ENCODE data around the gene SULT4A1. TPM values are rescaled to one million over a fixed set of nuclear protein-coding genes. Genes with fewer than 3 reads are reported as not detected.

The SULT4A1 gene
- total and polyA plus RNA-seq, 2 experiments from 2014 or later, result 1.1 to 2.8 TPM

DNA sequence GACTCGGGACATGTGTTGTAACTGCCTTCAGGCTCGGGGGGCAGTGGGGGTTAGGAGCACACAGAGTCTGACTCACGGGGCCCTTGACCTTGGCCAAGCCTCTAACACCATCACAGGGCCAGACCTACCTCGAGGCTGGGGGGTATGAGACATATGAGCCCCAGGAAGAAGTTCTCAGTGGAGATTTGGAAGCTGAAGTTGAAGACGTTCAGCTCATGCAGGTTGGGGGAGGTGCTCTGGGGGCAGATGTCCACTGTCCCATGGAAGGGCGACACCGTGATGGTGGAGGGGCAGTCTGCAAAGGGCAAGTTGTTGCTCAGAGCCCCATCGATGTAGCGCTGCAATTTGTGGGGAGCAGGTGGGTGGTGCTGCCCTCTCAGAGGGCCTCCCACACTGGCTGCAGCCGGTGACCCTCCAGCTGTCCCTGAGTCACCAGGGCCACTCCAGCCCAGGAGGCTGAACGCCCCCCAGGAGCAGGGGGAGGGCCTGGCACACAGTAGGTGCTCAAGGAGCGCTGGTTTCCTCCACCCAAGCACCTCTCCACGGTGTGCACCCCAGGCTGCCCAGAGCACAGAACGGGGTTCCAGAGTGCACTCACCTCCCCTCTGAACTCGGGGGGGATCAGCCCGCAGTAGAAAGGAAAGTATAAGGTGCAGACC, 27.0 kb upstream of the SULT4A1 start:
- no peak for DNase-seq (ENCODE audit: low spot score)
- H3K4me2 ChIP-seq, result no peak overlapping the region
- no peaks in the 10 kb centered on the region for H3K9me2 ChIP-seq (replicated peaks; ENCODE audit: insufficient read depth)
- H3K4me1 ChIP-seq (ENCODE audit: insufficient read depth), result peaks cover 5% of the 10 kb centered on the region
- H3K9me3 ChIP-seq (ENCODE audit: low read depth), result no peaks in the 10 kb centered on the region
- no peaks in the 10 kb centered on the region for H3K79me2 ChIP-seq
- H2AFZ ChIP-seq, result no peak overlapping the region
- H3K36me3 ChIP-seq (replicated peaks; ENCODE audit: insufficient read depth, low read depth), result no peaks in the 10 kb centered on the region
- H3K4me3 ChIP-seq, result no peak overlapping the region
- H3K27ac ChIP-seq, result no peak overlapping the region
- peaks cover 50% of the 10 kb centered on the region for H3K27me3 ChIP-seq
- TF ChIP-seq CTCF (IDR thresholded peaks at IDR 0.05; ENCODE audit: poor library complexity), result no peak
- no peak for TF ChIP-seq EZH2phosphoT487 (IDR thresholded peaks at IDR 0.05; ENCODE audit: low read depth, severe bottlenecking, unreplicated experiment)
- TF ChIP-seq EZH2 (IDR thresholded peaks at IDR 0.05; ENCODE audit: borderline replicate concordance), result no peak
- no peaks in the 10 kb centered on the region for H4K20me1 ChIP-seq (ENCODE audit: insufficient read depth, poor library complexity, severe bottlenecking)
- WGBS (ENCODE audit: low lambda C conversion rate, missing lambda C conversion rate), result 84% methylated on average over 16 of the region's 16 CpGs

DNA sequence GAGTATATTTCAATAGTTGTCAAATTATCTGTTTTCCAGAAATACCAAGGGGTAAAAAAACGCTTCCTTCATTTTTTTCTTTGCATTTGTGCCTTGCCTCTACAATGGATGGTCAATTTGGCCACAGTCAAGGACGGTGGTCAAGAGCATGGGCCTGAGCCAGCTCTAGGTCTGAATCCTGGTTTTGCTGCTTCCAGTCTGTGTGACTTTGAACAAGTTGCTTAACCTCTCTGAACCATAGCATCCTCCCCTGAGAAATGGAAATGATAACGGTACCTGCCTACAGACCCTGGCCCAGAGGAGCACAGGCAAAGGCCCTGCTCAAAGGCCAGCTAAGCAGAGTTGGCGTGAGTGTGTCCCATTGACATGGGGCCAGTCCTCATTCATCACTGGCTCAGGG, 26.4 kb upstream of the SULT4A1 start:
- H3K9me3 ChIP-seq (ENCODE audit: low read depth), result no peaks in the 10 kb centered on the region
- peaks cover 50% of the 10 kb centered on the region for H3K27me3 ChIP-seq
- no peak for DNase-seq (ENCODE audit: low spot score)
- H3K79me2 ChIP-seq, result no peaks in the 10 kb centered on the region
- no peaks in the 10 kb centered on the region for H3K9me2 ChIP-seq (replicated peaks; ENCODE audit: insufficient read depth)
- no peak overlapping the region for H3K4me2 ChIP-seq
- peaks cover 5% of the 10 kb centered on the region for H3K4me1 ChIP-seq (ENCODE audit: insufficient read depth)
- H4K20me1 ChIP-seq (ENCODE audit: insufficient read depth, poor library complexity, severe bottlenecking), result no peaks in the 10 kb centered on the region
- H3K36me3 ChIP-seq (replicated peaks; ENCODE audit: insufficient read depth, low read depth), result no peaks in the 10 kb centered on the region
- H3K4me3 ChIP-seq, result no peak overlapping the region
- TF ChIP-seq CTCF (IDR thresholded peaks at IDR 0.05; ENCODE audit: poor library complexity), result no peak
- TF ChIP-seq EZH2phosphoT487 (IDR thresholded peaks at IDR 0.05; ENCODE audit: low read depth, severe bottlenecking, unreplicated experiment), result no peak
- WGBS (ENCODE audit: low lambda C conversion rate, missing lambda C conversion rate), result 84% methylated on average over 4 of the region's 4 CpGs
- no peak overlapping the region for H2AFZ ChIP-seq
- no peak overlapping the region for H3K27ac ChIP-seq

DNA sequence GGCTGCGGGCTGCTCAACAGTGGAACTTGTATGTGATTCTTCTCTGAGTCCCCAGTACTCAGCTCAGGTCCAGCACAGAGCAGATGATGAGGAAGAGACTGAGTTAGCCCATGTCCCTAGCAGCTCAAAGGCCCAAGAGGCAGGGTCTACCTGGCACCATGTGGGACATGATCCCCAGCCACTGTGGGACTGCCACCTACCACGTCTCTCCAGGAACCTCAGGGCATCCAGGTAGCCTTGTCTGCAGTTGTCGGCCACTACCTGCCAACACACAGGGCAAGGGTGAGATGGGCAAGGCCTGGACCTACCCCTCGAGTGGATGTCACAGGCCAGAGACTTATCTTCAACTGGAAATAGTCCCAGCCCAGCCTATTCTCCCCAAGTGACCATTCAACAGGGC, 25.1 kb upstream of the SULT4A1 start:
- no peak for DNase-seq (ENCODE audit: low spot score)
- H3K4me1 ChIP-seq (ENCODE audit: insufficient read depth), result peaks cover 5% of the 10 kb centered on the region
- TF ChIP-seq EZH2phosphoT487 (IDR thresholded peaks at IDR 0.05; ENCODE audit: low read depth, severe bottlenecking, unreplicated experiment) (no peak), EZH2 (IDR thresholded peaks at IDR 0.05; ENCODE audit: borderline replicate concordance) (no peak), CTCF (IDR thresholded peaks at IDR 0.05; ENCODE audit: poor library complexity) (no peak)
- H3K4me3 ChIP-seq, result no peak overlapping the region
- H3K9me2 ChIP-seq (replicated peaks; ENCODE audit: insufficient read depth), result no peaks in the 10 kb centered on the region
- H3K4me2 ChIP-seq, result no peak overlapping the region
- no peak overlapping the region for H3K27ac ChIP-seq
- no peaks in the 10 kb centered on the region for H3K36me3 ChIP-seq (replicated peaks; ENCODE audit: insufficient read depth, low read depth)
- H3K79me2 ChIP-seq, result no peaks in the 10 kb centered on the region
- 76% methylated on average over 4 of the region's 4 CpGs for WGBS (ENCODE audit: low lambda C conversion rate, missing lambda C conversion rate)
- H3K27me3 ChIP-seq, result peaks cover 36% of the 10 kb centered on the region
- no peaks in the 10 kb centered on the region for H4K20me1 ChIP-seq (ENCODE audit: insufficient read depth, poor library complexity, severe bottlenecking)
- no peak overlapping the region for H2AFZ ChIP-seq
- no peaks in the 10 kb centered on the region for H3K9me3 ChIP-seq (ENCODE audit: low read depth)

Measured in hepatocyte (in vitro differentiated cells).